Loucy (cell line): Measurements from ENCODE around the gene LIN52.

Source experiments
- H2AFZ ChIP-seq: fragments of 200-600 bp; sonication (generic); 2 replicates; pipeline ENCODE4 v1.6.0; 2016; ENCODE audit warnings: antibody characterized with exemption, mild to moderate bottlenecking, low read length, moderate library complexity
- H3F3A ChIP-seq: fragments of 200-600 bp; 2 replicates; pipeline ENCODE4 v1.6.0; 2016; ENCODE audit warnings: antibody characterized with exemption, low read depth, mild to moderate bottlenecking
- H3K27me3 ChIP-seq: fragments of 200-600 bp; sonication (generic); 2 replicates; pipeline ENCODE4 v1.6.1; 2014; ENCODE audit warnings: low read length, mild to moderate bottlenecking; ENCODE audit not compliant: insufficient read depth, poor library complexity, severe bottlenecking
- H3K36me3 ChIP-seq: fragments of 200-600 bp; sonication (generic); 2 replicates; pipeline ENCODE4 v1.6.1; 2016; ENCODE audit warnings: low read length; ENCODE audit not compliant: insufficient read depth
- H3K4me1 ChIP-seq: fragments of 200-600 bp; sonication (generic); 2 replicates; pipeline ENCODE4 v1.5.1; 2014; ENCODE audit warnings: low read length, mild to moderate bottlenecking; ENCODE audit not compliant: insufficient read depth, poor library complexity, severe bottlenecking
- H3K4me2 ChIP-seq: fragments of 200-600 bp; sonication (generic); 2 replicates; pipeline ENCODE4 v1.6.0; 2014; ENCODE audit warnings: antibody characterized with exemption, low read length, low read depth, mild to moderate bottlenecking; ENCODE audit not compliant: poor library complexity, severe bottlenecking
- H3K4me3 ChIP-seq: fragments of 200-600 bp; sonication (generic); 2 replicates; pipeline ENCODE4 v1.5.1; 2014; ENCODE audit warnings: low read length, mild to moderate bottlenecking, mixed read lengths; ENCODE audit not compliant: poor library complexity, severe bottlenecking
- H3K79me2 ChIP-seq: fragments of 200-600 bp; sonication (generic); 2 replicates; pipeline ENCODE4 v1.6.1; 2014; ENCODE audit warnings: low read length; ENCODE audit not compliant: insufficient read depth
- H3K9ac ChIP-seq: fragments of 200-600 bp; sonication (generic); 2 replicates; pipeline ENCODE4 v1.6.0; 2014; ENCODE audit warnings: mild to moderate bottlenecking, low read depth, low read length, moderate library complexity; ENCODE audit not compliant: poor library complexity, severe bottlenecking
- H3K9me2 ChIP-seq: fragments of 200-600 bp; sonication (generic); replicated peaks from 2 replicates; pipeline ENCODE4 v1.6.1; 2016; ENCODE audit warnings: low read depth, low read length, mixed read lengths
- H3K9me3 ChIP-seq: fragments of 200-600 bp; sonication (generic); 2 replicates; pipeline ENCODE4 v1.6.1; 2014; ENCODE audit warnings: mild to moderate bottlenecking, antibody characterized with exemption, low read length, low read depth; ENCODE audit not compliant: insufficient read depth
- H4K20me1 ChIP-seq: fragments of 200-600 bp; sonication (generic); 2 replicates; pipeline ENCODE4 v1.6.0; 2014; ENCODE audit warnings: antibody characterized with exemption, low read length, mild to moderate bottlenecking; ENCODE audit not compliant: insufficient read depth, poor library complexity, severe bottlenecking
- EZH2phosphoT487 ChIP-seq: fragments of 200-600 bp; IDR thresholded peaks from 2 replicates; pipeline ENCODE4 v1.6.1; 2018; ENCODE audit warnings: antibody characterized with exemption, mild to moderate bottlenecking, moderate library complexity, borderline replicate concordance
- TF ChIP-seq, protein P1 (sequence below): fragments of 200-600 bp; sonication (generic); conservative IDR thresholded peaks from 2 replicates; pipeline ENCODE4 v1.5.1; 2014; ENCODE audit warnings: mild to moderate bottlenecking, antibody characterized with exemption, low read length

Gene LIN52

DNA sequence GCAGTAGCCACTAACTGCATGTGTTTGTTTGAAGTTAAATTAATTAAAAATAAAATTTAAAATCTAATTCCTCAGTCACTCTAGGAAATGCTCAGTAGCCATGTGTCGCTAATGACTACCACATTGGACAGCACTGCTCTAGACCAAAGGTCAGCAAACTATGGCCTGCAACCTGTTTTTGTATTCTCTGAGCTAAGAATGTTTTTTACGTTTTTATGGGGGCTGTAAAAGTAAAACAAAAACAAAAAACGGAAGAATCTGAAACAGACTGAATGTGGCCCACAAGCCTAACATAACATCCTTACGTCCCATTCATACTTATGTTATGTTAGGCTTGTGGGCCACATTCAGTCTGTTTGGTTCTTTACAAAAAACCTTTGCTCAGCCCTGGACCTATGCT lies 57.8 kb downstream of the LIN52 start:
- H3F3A ChIP-seq = no peaks in the 10 kb centered on the region
- H3K9ac ChIP-seq = no peak overlapping the region
- peaks cover 9% of the 10 kb centered on the region for H3K4me1 ChIP-seq
- H3K9me2 ChIP-seq = no peaks in the 10 kb centered on the region
- no peaks in the 10 kb centered on the region for H3K27me3 ChIP-seq
- H3K9me3 ChIP-seq = no peaks in the 10 kb centered on the region
- H2AFZ ChIP-seq = no peak overlapping the region
- H3K4me2 ChIP-seq = no peak overlapping the region
- H3K4me3 ChIP-seq = no peak overlapping the region
- no peaks in the 10 kb centered on the region for H4K20me1 ChIP-seq
- H3K36me3 ChIP-seq = no peaks in the 10 kb centered on the region
- no peak for TF ChIP-seq EZH2phosphoT487
- TF ChIP-seq, protein P1, sequence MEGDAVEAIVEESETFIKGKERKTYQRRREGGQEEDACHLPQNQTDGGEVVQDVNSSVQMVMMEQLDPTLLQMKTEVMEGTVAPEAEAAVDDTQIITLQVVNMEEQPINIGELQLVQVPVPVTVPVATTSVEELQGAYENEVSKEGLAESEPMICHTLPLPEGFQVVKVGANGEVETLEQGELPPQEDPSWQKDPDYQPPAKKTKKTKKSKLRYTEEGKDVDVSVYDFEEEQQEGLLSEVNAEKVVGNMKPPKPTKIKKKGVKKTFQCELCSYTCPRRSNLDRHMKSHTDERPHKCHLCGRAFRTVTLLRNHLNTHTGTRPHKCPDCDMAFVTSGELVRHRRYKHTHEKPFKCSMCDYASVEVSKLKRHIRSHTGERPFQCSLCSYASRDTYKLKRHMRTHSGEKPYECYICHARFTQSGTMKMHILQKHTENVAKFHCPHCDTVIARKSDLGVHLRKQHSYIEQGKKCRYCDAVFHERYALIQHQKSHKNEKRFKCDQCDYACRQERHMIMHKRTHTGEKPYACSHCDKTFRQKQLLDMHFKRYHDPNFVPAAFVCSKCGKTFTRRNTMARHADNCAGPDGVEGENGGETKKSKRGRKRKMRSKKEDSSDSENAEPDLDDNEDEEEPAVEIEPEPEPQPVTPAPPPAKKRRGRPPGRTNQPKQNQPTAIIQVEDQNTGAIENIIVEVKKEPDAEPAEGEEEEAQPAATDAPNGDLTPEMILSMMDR = no peak
- H3K79me2 ChIP-seq = no peaks in the 10 kb centered on the region

DNA sequence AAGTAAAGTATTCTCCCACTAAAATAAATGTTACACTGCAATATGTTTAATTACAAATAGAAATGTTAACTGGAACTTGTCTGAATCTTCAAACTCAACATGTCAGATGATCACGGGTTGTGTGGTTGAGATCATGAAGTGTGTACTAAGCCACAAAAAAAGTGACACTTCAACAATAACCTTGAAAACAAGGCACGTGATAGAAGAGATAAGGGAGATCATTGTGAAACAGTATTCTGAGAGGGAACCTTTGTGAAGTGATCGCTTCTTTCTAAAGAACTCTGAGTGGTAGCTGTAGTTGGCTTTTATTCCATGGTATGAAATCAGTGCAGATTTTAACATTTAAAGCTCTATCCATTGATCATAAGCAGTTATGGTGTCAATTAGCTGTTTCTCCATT lies 60.0 kb downstream of the LIN52 start:
- Histone ChIP-seq H3K36me3 (no peaks in the 10 kb centered on the region), H3K9ac (no peak overlapping the region), H3K4me3 (no peak overlapping the region), H3K4me2 (no peak overlapping the region), H3K4me1 (peaks cover 9% of the 10 kb centered on the region), H2AFZ (no peak overlapping the region), H3K79me2 (no peaks in the 10 kb centered on the region), H3K9me2 (no peaks in the 10 kb centered on the region), H3K9me3 (no peaks in the 10 kb centered on the region), H3K27me3 (no peaks in the 10 kb centered on the region), H4K20me1 (no peaks in the 10 kb centered on the region), H3F3A (no peaks in the 10 kb centered on the region)
- TF ChIP-seq, protein P1 = no peak
- TF ChIP-seq EZH2phosphoT487 = no peak

DNA sequence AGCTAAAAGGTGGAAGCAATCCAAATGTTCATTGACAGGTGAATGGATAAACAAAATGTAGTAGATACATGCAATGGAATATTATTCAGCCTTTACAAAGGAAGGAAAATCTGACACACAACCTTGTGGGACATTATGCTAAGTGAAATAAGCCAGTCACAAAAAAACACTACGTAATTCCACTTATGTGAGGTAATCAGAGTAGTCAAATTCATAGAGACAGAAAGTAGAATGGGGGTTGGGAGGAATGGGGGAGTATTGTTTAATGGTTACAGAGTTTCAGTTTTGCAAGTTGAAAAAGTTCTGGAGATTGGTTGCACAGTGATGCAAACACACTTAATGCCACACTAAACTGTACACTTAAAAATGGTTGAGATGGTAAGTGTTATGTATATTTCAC lies 62.8 kb downstream of the LIN52 start:
- no peak overlapping the region for H2AFZ ChIP-seq
- no peak overlapping the region for H3K4me3 ChIP-seq
- H3K27me3 ChIP-seq = no peaks in the 10 kb centered on the region
- no peaks in the 10 kb centered on the region for H3K4me1 ChIP-seq
- H3K4me2 ChIP-seq = no peak overlapping the region
- H3F3A ChIP-seq = no peaks in the 10 kb centered on the region
- H3K9me2 ChIP-seq = no peaks in the 10 kb centered on the region
- no peaks in the 10 kb centered on the region for H3K9me3 ChIP-seq
- H3K36me3 ChIP-seq = no peaks in the 10 kb centered on the region
- H4K20me1 ChIP-seq = no peaks in the 10 kb centered on the region
- no peak overlapping the region for H3K9ac ChIP-seq
- TF ChIP-seq EZH2phosphoT487 = no peak
- TF ChIP-seq, protein P1 = no peak
- no peaks in the 10 kb centered on the region for H3K79me2 ChIP-seq
